ENCODE results near the gene SLC5A8. TPM values are rescaled to one million over a fixed set of nuclear protein-coding genes. Genes with fewer than 3 reads are reported as not detected.

The SLC5A8 gene
- total and polyA plus RNA-seq, 2 of the 4 experiments (the other 2 are of a cell fraction) = not detected

GRCh38 chr12:101165319-101165718 is 44.7 kb downstream of the SLC5A8 start:
- Histone ChIP-seq H2AK5ac (ENCODE audit: low read depth, low read length) (no peak overlapping the region), H4K20me1 (ENCODE audit: insufficient read depth, low read length) (no peaks in the 10 kb centered on the region), H2BK5ac (ENCODE audit: low read depth, low read length, poor library complexity, severe bottlenecking) (no peak overlapping the region), H3K14ac (replicated peaks; ENCODE audit: low read depth, low read length) (no peak overlapping the region), H3K9me1 (ENCODE audit: insufficient read depth, low read length) (no peaks in the 10 kb centered on the region), H3K4ac (ENCODE audit: low read depth, low read length) (no peak overlapping the region), H3K79me1 (ENCODE audit: low read depth in 1 of 2, low read length in 2 of 2) (no peaks in the 10 kb centered on the region), H4K91ac (ENCODE audit: insufficient read depth, low read depth, low read length) (no peak overlapping the region), H2AK9ac (replicated peaks; ENCODE audit: low read depth, low read length, poor library complexity) (no peak overlapping the region), H3K56ac (ENCODE audit: extremely low read depth, insufficient read depth, low read length) (no peak overlapping the region), H4K8ac (ENCODE audit: low read depth in 2 of 2, low read length in 2 of 2) (no peak overlapping the region), H3K9ac (ENCODE audit: low read depth, low read length) (no peak overlapping the region), H3K23ac (ENCODE audit: low read depth, low read length) (no peak overlapping the region), H3K27ac (ENCODE audit: insufficient read depth, low read length) (no peak overlapping the region), H3K9me3 (ENCODE audit: control insufficient read depth, insufficient read depth, low read length) (no peaks in the 10 kb centered on the region), H3K36me3 (ENCODE audit: control insufficient read depth, insufficient read depth, low read length) (no peaks in the 10 kb centered on the region), H3K4me3 (ENCODE audit: insufficient read depth, low read depth, low read length) (no peak overlapping the region), H3K27me3 (ENCODE audit: control insufficient read depth, insufficient read depth, low read length) (no peaks in the 10 kb centered on the region), H3K4me1 (ENCODE audit: control insufficient read depth, insufficient read depth, low read length) (no peaks in the 10 kb centered on the region), H2BK15ac (ENCODE audit: low read depth, low read length) (no peak overlapping the region), H3K4me2 (ENCODE audit: low read depth, low read length) (no peak overlapping the region), H2BK20ac (ENCODE audit: low read depth, low read length) (no peak overlapping the region), H3K18ac (ENCODE audit: low read depth, low read length) (no peak overlapping the region), H2AFZ (replicated peaks; ENCODE audit: low read length, poor library complexity) (no peak overlapping the region), H2BK120ac (ENCODE audit: low read depth, low read length) (no peak overlapping the region), H4K5ac (ENCODE audit: low read depth, low read length) (no peak overlapping the region)
- ChIA-PET CTCF (interaction anchor here (1.6 kb wide), 1 partner anchor 26 kb away, joined by 4 read pairs; no protein-coding TSS in a partner anchor), POLR2A (ENCODE audit: unreplicated experiment) (no interaction called here)
- TF ChIP-seq FOS (IDR thresholded peaks at IDR 0.05; ENCODE audit: low read depth, low read length) = no peak
- TF ChIP-seq MXI1 (IDR thresholded peaks at IDR 0.05; ENCODE audit: borderline replicate concordance, low read depth, low read length) = no peak
- no peak for TF ChIP-seq MAZ (IDR thresholded peaks at IDR 0.05; ENCODE audit: borderline replicate concordance, low read depth, low read length)
- TF ChIP-seq CEBPB (IDR thresholded peaks at IDR 0.05; ENCODE audit: low read depth, low read length) = no peak
- TF ChIP-seq RCOR1 (IDR thresholded peaks at IDR 0.05; ENCODE audit: insufficient replicate concordance, low read length) = no peak
- no peak for TF ChIP-seq NFE2L2 (IDR thresholded peaks at IDR 0.05; ENCODE audit: low read depth, low read length)
- no peak for TF ChIP-seq CHD1 (IDR thresholded peaks at IDR 0.05; ENCODE audit: low read depth, low read length)
- no peak for TF ChIP-seq CTCF (conservative IDR thresholded peaks at IDR 0.05; ENCODE audit: low read depth, low read length)
- TF ChIP-seq ELK1 (IDR thresholded peaks at IDR 0.05; ENCODE audit: borderline replicate concordance, low read depth, low read length) = no peak
- no peak for TF ChIP-seq USF2 (IDR thresholded peaks at IDR 0.05; ENCODE audit: low read depth, low read length)
- TF ChIP-seq RFX5 (IDR thresholded peaks at IDR 0.05; ENCODE audit: low read depth, low read length) = no peak
- TF ChIP-seq BHLHE40 (IDR thresholded peaks at IDR 0.05; ENCODE audit: low read depth, low read length) = no peak
- TF ChIP-seq RAD21 (IDR thresholded peaks at IDR 0.05; ENCODE audit: low read length) = no peak
- TF ChIP-seq MAFK (IDR thresholded peaks at IDR 0.05; ENCODE audit: low read depth, low read length) = no peak
- no peak for TF ChIP-seq SMC3 (IDR thresholded peaks at IDR 0.05; ENCODE audit: low read depth, low read length)
- BruUV-seq (replicated peaks) = no TSS peak
- DNase-seq = no peak
- WGBS, 2 experiments (ENCODE audit: extremely low coverage in 2 of 2, insufficient read length in 1 of 2) = no CpG with 5 or more reads among the region's 4 CpGs
- intact Hi-C loops (cut with micrococcal nuclease) = no loop called here
- dilution Hi-C loops (cut with HindIII; ENCODE audit: low sequenced_read_pairs, unreplicated experiment) = no loop called here
- no peak for ATAC-seq (ENCODE audit: low read depth)
- in situ Hi-C loops (cut with MboI; ENCODE audit: low sequenced_read_pairs) = no loop called here

Measured in IMR-90 (cell line).